ENCODE measurements around the gene POC5.

POC5 gene

GRCh38 chr5:75663579-75664284 lies 53.5 kb downstream of the POC5 start:
- in situ Hi-C loops (cut with MboI; ENCODE audit: low sequenced_read_pairs) = loop anchor here (25.0 kb wide), 1 partner anchor 426 kb away; the partner anchor contains the start of gene ANKRD31

GRCh38 chr5:75662061-75662460 lies 55.2 kb downstream of the POC5 start:
- in situ Hi-C loops (cut with MboI; ENCODE audit: low sequenced_read_pairs) = loop anchor here (25.0 kb wide), 1 partner anchor 425 kb away; the partner anchor contains the start of gene ANKRD31

DNA sequence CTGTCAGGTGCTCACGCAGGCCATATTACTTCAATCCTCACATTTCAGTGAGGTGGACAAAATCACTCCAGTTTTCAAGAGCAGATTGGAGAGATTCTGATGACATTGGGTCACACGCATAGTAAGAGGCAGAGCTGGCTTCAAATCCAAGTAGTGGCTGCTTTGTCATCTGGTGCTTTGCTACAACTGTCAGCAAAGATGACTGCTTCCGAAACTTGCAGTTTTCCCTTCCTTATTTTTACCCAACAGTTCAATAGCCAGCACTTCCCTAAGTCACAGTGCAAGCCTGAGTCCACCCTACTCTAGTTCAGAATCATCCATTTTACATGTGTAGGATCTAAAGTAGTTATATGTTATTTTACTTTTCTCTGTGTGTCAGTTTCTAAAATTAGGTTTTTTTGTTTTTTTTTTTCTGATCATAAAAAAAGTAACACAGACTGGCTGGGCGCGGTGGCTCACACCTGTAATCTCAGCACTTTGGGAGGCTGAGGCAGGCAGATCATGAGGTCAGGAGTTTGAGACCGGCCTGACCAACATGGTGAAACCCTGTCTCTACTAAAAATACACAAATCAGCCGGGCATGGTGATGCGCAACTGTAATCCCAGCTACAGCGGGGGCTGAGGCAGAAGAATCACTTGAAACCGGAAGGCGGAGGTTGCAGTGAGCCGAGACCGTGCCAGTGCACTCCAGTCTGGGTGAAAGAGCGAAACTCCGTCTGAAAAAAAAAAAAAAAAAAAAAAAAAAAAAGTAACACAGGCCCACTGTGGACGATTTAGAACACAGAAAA lies 56.4 kb downstream of the POC5 start:
- in situ Hi-C loops (cut with MboI; ENCODE audit: low sequenced_read_pairs) = loop anchor here (25.0 kb wide), 1 partner anchor 424 kb away; the partner anchor contains the start of gene ANKRD31

- in situ Hi-C loops (cut with MboI; ENCODE audit: low sequenced_read_pairs) = loop anchor here (25.0 kb wide), 1 partner anchor 423 kb away; the partner anchor contains the start of gene ANKRD31
Observed at GRCh38 chr5:75659791-75660450, 57.3 kb downstream of the POC5 start.

DNA sequence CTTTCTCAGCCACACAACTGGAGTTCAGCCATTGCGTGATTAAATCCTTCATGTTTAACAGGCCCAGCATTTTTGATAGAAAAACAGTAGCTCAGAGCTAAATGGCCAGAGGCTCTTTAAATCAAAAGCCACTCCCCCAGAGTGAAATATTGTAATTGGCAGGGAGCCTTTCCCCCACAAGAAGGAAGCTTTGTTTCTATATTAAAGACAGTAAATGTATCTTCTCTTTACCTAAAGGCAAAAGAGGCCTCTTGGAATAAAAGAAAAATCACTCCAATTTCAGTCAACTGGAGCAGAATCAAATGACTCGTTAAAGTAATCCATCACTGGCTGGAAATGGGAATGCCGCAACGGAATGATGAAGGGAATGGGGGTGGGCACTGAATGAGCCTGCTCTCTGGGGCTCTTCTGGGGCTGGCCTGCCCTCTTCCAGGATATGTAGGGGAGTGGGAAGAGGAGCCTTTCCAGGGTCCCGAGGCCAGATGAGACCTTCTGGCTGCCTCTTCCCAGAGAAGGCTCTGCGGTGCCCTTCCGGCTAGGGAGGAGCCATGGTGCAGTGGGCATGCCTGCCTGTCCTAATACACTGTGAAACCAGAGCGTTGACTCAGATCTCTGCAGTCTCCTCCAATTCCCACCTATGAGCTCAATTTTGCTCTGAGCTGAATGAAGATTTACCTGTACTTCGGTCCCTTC lies 60.8 kb downstream of the POC5 start:
- in situ Hi-C loops (cut with MboI; ENCODE audit: low sequenced_read_pairs) = loop anchor here (25.0 kb wide), 1 partner anchor 419 kb away; the partner anchor contains the start of gene ANKRD31

- in situ Hi-C loops (cut with MboI; ENCODE audit: low sequenced_read_pairs) = loop anchor here (25.0 kb wide), 1 partner anchor 417 kb away; the partner anchor contains the start of gene ANKRD31
Observed at GRCh38 chr5:75654693-75655295, 62.4 kb downstream of the POC5 start.

DNA sequence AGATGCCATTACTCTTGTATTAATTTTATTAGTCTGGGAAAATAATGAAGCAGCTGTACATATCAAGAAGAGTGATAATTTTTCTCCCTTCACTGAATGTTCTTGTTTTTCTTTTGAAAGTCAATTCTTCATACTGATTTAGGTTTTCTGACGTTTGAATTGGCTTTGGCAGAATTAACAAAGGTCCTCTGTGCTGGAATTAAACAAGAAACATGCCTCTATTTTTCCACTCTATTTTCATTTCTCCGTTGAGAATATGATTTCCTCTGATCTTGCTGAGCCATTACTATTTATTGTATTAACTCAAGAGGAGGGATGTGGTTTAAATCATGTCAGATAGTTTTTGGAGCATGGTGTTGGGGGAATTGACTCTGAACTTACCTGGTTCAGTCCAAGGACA lies 63.7 kb downstream of the POC5 start:
- in situ Hi-C loops (cut with MboI; ENCODE audit: low sequenced_read_pairs) = loop anchor here (25.0 kb wide), 1 partner anchor 416 kb away; the partner anchor contains the start of gene ANKRD31

DNA sequence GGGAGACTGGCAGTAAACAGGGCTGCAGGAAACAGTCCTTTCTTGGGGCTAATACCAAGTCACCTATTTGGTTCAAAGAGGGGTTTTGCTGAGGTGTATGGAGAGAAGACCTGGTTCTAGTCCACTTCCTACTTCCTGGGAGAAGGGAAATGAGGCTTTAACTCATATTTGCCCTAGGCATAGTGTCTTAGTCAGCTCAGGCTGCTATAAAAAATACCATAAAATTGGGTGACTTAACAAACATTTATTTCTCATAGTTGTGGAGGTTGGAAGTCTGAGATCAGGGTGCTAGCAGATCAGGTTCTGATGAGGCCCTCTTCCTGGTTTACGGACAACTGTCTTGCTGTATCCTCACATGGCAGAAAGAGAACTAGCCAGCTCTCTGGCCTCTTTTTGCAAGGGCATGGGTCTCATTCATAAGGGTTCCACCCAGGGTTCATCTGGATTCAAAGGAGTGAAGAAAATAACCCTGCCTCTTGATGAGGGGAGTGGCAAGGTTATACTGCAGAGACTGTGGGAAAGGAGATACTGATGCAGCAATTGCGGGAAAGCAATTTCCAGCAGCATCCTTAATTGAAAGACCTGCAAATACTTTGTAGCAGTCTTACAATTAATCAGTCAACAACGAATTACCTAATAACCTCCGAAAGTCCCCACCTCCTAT lies 65.5 kb downstream of the POC5 start:
- in situ Hi-C loops (cut with MboI; ENCODE audit: low sequenced_read_pairs) = loop anchor here (25.0 kb wide), 1 partner anchor 414 kb away; the partner anchor contains the start of gene ANKRD31

DNA sequence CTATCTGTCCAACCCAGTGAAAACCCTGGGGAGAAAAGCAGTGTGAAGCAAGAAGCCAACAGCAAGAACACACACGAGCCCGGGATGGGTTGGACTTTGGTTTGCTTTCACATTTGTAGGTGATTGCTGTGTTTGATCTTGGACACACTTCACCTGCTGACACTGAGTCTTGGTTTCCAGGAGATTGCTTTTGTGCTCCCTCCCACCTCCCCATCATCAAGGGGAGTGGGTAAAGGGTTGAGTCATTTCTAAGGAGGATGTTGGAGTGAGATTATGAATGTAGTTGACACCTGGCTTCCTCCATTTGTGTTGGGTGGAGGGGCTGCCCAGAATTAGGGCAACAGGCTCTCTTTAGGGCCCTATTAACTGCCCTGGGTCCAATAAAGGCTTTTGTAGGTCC lies 68.5 kb downstream of the POC5 start:
- in situ Hi-C loops (cut with MboI; ENCODE audit: low sequenced_read_pairs) = no loop called here

DNA sequence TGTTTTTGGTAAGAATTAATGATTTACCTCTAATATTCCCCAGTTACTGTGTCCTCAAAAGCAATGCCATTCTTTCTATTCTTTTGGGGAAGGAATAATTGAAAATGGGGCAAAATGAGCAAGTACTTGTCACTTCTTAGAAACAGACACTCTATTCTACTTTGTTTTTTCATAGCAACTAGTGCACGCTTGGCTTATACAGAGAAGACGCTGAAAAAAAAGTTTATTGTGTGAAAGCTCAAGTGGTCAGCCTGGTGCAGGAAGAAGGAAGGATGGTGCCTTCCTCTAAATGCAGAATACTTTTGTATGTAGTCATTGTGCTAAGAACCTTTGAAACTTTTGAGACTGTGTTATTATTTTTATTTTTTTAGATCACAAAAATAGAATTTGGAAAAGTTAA lies 76.4 kb downstream of the POC5 start:
- in situ Hi-C loops (cut with MboI; ENCODE audit: low sequenced_read_pairs) = no loop called here

- in situ Hi-C loops (cut with MboI; ENCODE audit: low sequenced_read_pairs) = no loop called here
Observed at GRCh38 chr5:75640395-75640794, 76.8 kb downstream of the POC5 start.

DNA sequence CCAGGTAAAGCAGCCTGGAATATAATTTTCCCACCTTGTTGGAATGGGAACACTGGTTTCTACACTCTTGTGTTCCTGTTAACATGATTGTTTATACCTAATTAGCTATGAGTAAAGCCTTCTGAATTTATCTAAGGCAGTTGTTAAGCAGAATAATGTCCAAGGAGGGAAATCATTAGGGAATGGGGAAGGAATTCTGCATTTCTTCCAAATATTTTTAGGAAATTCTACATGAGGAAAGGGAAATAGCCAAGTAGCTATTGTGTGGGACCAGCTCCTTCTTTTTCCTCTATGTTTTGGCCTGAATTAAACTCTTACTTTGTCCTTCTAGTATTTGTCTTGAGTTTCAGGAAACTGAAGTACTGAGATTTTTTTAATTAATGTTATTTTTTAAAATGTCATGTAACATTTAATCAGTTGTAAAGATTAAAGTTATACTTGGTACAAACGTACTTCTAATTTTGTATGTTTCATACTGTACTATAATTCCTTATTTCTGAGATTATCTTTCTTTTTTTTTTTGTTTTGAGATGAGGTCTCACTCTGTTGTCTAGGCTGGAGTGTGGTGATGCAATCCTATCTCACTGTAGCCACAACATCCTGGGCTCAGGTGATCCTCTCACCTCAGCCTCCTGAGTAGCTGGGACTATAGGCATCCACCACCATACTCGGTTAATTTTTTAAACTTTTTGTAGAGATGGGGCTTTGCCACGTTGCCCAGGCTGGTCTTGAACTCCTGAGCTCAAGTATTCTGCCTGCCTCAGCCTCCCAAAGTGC lies 77.5 kb downstream of the POC5 start:
- in situ Hi-C loops (cut with MboI; ENCODE audit: low sequenced_read_pairs) = no loop called here

GRCh38 chr5:75637949-75638348 lies 79.3 kb downstream of the POC5 start:
- in situ Hi-C loops (cut with MboI; ENCODE audit: low sequenced_read_pairs) = no loop called here

GRCh38 chr5:75632321-75632720 lies 84.9 kb downstream of the POC5 start:
- in situ Hi-C loops (cut with MboI; ENCODE audit: low sequenced_read_pairs) = no loop called here

DNA sequence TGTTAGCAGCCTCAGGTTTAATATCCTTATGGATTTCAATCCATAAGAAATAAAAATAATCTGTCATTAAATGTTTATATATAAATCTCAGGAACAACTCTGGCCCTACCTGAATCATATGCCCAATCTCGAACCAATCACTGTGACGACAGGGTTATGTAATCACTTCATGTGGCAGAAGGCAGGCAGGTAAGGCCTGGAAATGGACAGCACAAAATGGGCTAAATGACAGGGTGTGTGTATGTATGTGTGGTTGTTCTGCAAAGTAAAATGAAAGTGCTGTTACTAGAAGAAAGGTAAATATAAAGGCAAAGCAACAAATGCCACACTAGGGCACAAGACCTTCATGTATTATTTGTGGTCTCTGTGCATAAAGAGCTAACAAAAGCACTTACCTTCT lies 86.4 kb downstream of the POC5 start:
- in situ Hi-C loops (cut with MboI; ENCODE audit: low sequenced_read_pairs) = no loop called here

- in situ Hi-C loops (cut with MboI; ENCODE audit: low sequenced_read_pairs) = no loop called here
Observed at GRCh38 chr5:75627801-75628200, 89.4 kb downstream of the POC5 start.

DNA sequence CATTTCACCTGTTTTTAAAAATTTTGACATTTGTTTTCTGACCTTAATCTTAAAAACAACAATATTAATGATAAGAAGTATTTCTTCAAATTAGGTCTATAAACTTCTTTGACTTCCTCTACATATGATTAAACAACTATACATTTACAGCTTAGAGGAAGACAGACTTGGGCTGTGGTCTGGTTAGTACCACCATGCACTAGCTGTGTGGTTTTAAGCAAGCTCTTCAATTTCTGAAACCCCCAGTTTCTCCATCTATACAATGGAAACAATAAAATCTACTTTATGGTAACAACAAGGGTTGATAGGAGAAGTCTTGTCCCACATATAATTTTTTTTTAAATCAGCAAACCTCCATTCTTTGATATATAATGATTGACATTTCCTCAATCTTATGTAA lies 90.3 kb downstream of the POC5 start:
- in situ Hi-C loops (cut with MboI; ENCODE audit: low sequenced_read_pairs) = no loop called here
